ENCODE data around the gene PRKAB1.

Gene PRKAB1

GRCh38 chr12:119668324-119668841, 450 bp downstream of the PRKAB1 start:
- TF ChIP-seq CTCF (IDR thresholded peaks at IDR 0.05; ENCODE audit: control insufficient read depth, insufficient read depth, low read depth, low read length, missing control alignments): no peak
- no peak for DNase-seq (ENCODE audit: low read depth)
- H3K4me3 ChIP-seq (ENCODE audit: control insufficient read depth, low read depth, low read length): peak overlapping the region; percentile 100

- DNase-seq (ENCODE audit: low read depth): no peak
- no peak for TF ChIP-seq CTCF (IDR thresholded peaks at IDR 0.05; ENCODE audit: control insufficient read depth, insufficient read depth, low read depth, low read length, missing control alignments)
- no peak overlapping the region; the same call in 1 of the 2 replicates for H3K4me3 ChIP-seq (ENCODE audit: control insufficient read depth, low read depth, low read length)
Measured at GRCh38 chr12:119669744-119670472, 2.0 kb downstream of the PRKAB1 start.

- no peak overlapping the region for H3K4me3 ChIP-seq (ENCODE audit: control insufficient read depth, low read depth, low read length)
- no peak for TF ChIP-seq CTCF (IDR thresholded peaks at IDR 0.05; ENCODE audit: control insufficient read depth, insufficient read depth, low read depth, low read length, missing control alignments)
- no peak for DNase-seq (ENCODE audit: low read depth)
Measured at GRCh38 chr12:119671070-119671469, 3.1 kb downstream of the PRKAB1 start.

GRCh38 chr12:119672194-119672593, 4.3 kb downstream of the PRKAB1 start:
- no peak overlapping the region for H3K4me3 ChIP-seq (ENCODE audit: control insufficient read depth, low read depth, low read length)
- DNase-seq (ENCODE audit: low read depth): no peak
- TF ChIP-seq CTCF (IDR thresholded peaks at IDR 0.05; ENCODE audit: control insufficient read depth, insufficient read depth, low read depth, low read length, missing control alignments): no peak

- no peak for TF ChIP-seq CTCF (IDR thresholded peaks at IDR 0.05; ENCODE audit: control insufficient read depth, insufficient read depth, low read depth, low read length, missing control alignments)
Measured at GRCh38 chr12:119673634-119674033, 5.7 kb downstream of the PRKAB1 start.

GRCh38 chr12:119674560-119674959, 6.6 kb downstream of the PRKAB1 start:
- TF ChIP-seq CTCF (IDR thresholded peaks at IDR 0.05; ENCODE audit: control insufficient read depth, insufficient read depth, low read depth, low read length, missing control alignments): no peak
- DNase-seq (ENCODE audit: low read depth): no peak
- H3K4me3 ChIP-seq (ENCODE audit: control insufficient read depth, low read depth, low read length): no peak overlapping the region

More at GRCh38 chr12:119673634-119674033, 5.7 kb downstream of the PRKAB1 start:
- H3K4me3 ChIP-seq (ENCODE audit: control insufficient read depth, low read depth, low read length): no peak overlapping the region
- no peak for DNase-seq (ENCODE audit: low read depth)

Data from AG09309 (cell line).